GM12874 (cell line): ENCODE measurements around the gene AOPEP.

Source experiments
- TF ChIP-seq, protein P1 (sequence below): IDR thresholded peaks from 2 replicates; pipeline ENCODE4 v1.5.1; 2011; ENCODE audit warnings: low read depth, mild to moderate bottlenecking, control low read depth, low read length, moderate library complexity; ENCODE audit not compliant: insufficient read depth

AOPEP gene

DNA sequence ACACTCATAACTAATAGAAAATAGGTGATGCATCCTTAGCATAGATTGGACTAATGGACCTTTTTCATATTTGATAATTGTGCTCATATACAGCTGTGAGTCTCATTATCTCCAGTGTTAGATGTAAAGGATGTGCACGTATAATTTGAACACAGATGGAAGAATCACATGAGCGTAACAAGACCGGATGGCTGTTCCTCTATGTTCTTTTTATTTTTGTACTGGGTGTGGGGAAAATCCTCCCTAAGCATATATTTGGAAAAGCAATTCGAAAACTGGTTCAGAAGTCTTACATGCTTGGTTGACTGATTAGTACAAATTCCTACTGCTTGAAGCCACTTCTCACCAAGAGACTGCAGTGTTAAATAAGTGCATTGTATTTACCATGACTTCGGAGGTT is 230.2 kb downstream of the AOPEP start:
- TF ChIP-seq, protein P1, sequence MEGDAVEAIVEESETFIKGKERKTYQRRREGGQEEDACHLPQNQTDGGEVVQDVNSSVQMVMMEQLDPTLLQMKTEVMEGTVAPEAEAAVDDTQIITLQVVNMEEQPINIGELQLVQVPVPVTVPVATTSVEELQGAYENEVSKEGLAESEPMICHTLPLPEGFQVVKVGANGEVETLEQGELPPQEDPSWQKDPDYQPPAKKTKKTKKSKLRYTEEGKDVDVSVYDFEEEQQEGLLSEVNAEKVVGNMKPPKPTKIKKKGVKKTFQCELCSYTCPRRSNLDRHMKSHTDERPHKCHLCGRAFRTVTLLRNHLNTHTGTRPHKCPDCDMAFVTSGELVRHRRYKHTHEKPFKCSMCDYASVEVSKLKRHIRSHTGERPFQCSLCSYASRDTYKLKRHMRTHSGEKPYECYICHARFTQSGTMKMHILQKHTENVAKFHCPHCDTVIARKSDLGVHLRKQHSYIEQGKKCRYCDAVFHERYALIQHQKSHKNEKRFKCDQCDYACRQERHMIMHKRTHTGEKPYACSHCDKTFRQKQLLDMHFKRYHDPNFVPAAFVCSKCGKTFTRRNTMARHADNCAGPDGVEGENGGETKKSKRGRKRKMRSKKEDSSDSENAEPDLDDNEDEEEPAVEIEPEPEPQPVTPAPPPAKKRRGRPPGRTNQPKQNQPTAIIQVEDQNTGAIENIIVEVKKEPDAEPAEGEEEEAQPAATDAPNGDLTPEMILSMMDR = no peak

DNA sequence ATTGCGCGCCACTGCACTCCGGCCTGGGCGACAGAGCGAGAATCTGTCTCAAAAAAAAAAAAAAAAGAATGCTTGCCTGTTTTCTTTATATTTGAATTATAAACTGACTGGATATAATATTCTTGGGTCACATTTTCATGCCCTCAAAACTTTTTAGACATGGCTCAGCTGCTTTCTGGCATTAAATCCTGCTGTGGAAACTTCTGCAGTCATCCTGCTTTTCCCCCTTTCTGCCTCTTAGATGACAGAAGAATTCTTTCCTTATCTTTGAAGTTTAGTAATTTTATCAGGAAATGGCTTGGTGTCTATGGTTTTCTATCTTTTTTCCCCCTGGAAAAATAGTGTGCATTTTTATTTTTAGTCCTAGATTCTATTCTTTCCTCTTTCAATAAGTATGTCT is 234.5 kb downstream of the AOPEP start:
- TF ChIP-seq, protein P1 = no peak

DNA sequence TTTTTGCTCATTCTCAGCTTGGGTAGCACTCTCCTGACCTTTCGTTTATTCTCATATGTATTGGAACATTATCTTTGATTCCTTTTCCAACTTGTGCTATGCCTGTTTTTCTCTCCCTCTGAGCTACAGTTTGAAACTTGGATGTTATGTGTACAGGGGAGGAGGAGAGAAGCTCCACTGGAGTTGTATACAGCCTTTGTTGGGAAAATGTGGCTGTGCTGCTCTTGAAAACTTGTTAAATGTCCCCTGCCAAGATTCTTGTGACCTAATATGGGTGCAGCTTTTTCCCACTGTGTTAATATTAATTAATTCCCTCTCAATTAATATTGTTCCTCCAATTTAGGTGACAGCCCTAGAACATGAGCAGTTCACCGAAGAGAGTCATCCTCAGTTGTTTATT is 235.4 kb downstream of the AOPEP start:
- TF ChIP-seq, protein P1 = no peak

DNA sequence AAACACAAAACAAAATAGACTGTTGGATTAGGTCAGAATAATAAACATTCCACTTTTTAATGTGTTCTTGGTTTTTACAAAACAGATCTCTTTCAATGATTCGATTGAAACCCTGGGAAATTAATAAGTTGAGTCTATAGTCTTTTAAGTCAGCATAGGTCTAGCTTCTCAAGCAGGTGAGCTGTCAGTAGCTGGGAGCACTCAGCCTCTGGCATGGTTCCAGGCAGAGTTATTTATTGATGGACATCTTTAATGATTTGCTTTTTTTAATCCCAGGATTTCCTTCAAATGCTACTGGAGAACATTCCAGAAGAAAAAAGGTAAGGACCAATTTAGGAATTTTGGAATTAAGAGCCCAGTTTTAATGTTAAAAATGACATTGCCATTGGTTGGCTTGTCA is 241.0 kb downstream of the AOPEP start:
- TF ChIP-seq, protein P1 = no peak

DNA sequence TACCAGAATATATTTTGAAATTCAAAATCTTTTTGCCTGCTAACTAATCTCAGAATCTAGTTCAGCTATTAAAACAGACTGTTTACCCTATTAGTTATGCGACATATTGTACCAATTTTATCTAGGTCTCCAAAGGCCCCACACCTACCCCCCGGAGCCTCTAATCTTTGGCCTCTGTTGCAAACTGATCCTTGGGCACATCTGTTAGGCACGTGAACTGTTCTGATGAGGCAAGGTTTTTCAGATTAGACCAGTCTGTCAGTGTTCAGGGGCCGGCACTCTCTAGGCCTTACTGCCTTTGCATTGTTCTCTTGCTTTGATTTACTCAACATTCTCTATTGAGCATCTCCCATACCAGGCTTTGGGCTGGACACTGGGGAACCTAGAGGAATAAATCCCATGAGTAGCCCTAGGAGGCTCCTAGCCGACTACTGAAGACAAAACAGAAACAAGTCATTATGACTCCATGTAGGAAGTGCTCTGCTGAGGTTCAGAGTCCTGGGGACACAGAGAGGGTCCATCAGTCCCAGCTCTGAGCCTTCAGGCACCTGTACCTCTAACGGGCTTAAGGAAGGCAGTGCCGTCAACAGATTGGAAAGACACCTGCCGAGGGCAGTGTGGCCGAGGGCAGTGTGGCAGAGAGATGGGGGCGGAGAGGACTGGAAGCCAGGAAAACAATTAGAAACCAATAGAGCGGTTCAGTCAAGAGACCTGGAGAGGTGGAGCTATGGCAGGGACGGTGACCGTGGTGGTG is 245.1 kb downstream of the AOPEP start:
- TF ChIP-seq, protein P1 = no peak

DNA sequence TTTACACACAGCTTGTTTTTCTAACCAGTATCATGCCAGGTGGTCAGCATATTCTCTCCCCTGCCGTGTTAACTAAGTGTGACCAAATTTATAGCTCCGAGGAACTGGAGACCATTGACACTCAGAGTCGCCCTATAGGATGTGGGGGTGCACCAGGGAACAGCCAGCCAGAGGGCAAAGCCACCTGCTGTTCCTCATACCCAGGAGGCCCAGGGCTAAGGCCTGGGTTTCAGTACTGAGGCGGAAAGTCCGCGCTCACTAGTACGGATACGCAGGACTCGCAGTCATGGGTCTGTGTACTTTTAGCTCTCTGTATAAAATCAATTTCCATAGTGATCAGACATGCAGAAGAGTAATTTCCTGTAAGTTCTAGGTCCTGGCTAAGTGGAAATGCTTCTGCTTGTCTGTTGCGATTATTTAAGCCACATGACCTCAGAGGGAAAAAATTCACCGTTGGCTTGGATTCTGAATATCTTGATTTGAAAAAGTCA is 247.0 kb downstream of the AOPEP start:
- TF ChIP-seq, protein P1 = no peak

DNA sequence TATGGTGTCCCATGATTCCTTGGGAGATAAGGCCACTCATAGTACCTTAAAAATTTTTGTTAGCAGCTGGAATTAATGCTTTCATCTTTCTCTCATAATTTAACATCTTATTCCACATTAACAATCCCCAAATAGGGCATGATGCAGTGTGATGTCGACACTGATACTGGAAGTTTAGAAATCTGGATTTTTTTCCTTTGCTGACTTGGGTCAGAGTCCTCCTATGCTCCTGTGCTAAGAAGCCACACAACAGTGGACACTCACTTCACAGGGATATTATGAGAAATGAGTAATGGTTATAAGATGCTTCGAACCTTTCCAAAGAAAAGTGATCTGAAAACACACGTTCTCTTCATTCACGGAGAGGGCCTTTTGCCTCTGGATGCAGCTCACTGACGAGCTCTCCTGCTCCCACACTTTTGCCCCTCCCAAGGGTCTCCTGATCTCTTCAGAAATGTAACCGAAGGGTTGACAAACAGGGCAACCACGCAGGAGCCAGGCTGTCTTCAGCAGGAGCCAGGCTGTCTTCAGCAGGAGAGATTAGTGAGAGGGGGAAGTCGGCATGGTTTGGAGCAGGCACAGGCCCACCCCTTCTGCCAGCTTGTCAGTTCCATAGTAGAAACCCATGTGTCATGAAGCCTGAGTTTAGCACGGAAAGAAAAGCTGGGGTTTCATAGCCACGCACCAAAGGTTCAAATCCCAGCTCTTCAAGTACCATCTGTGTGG is 247.8 kb downstream of the AOPEP start:
- TF ChIP-seq, protein P1 = no peak
